Nephron (organoid): ENCODE results near the gene MBOAT1.

ENCODE experiments used
- H3K27ac Mint-ChIP-seq, 3 experiments: 2 replicates each; pipeline ENCODE4 v1.8.0; 2020; ENCODE audit warnings: mixed read lengths in 3 of 3, mild to moderate bottlenecking in 2 of 3, moderate library complexity in 1 of 3
- H3K27me3 Mint-ChIP-seq: 2 replicates; pipeline ENCODE4 v1.8.0; 2021; ENCODE audit warnings: low read depth, mild to moderate bottlenecking, moderate library complexity, mixed read lengths
- H3K36me3 Mint-ChIP-seq: 2 replicates; pipeline ENCODE4 v1.8.0; 2020; ENCODE audit warnings: low read depth, mixed read lengths
- H3K4me1 Mint-ChIP-seq: 2 replicates; pipeline ENCODE4 v1.8.0; 2020; ENCODE audit warnings: mixed read lengths
- H3K4me3 Mint-ChIP-seq, 3 experiments: 2 replicates each; pipeline ENCODE4 v1.8.0; 2020; ENCODE audit warnings: mild to moderate bottlenecking in 3 of 3, mixed read lengths in 3 of 3, moderate library complexity in 2 of 3
- H3K9me3 Mint-ChIP-seq: 2 replicates; pipeline ENCODE4 v1.8.0; 2020; ENCODE audit warnings: mixed read lengths
- TF ChIP-seq, protein P1 (sequence below), 3 experiments: fragments of 200-600 bp; sonication (generic); IDR thresholded peaks; one replicate each; pipeline ENCODE4 v1.5.0; 2021; ENCODE audit warnings: antibody characterized with exemption in 3 of 3; ENCODE audit not compliant: unreplicated experiment in 3 of 3

Gene MBOAT1

DNA sequence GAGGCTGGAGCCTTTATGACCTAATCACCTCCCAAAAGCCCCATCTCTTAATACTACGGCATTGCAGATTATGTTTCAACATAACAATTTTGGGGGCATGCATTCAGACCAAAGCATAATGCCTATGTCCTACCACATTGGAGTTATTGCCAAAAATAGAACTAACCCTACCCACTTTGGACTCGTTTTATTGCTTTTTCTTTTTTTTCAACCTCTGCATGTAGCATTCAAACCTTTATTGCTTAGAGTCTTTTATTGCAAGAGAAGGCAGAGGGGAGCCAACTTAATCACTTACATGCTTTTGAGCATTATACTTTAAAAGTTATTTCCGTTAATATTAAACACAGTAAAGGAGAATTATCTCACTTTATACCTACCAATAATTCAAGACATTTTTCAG, 8.1 kb upstream of the MBOAT1 start:
- Mint-ChIP-seq H3K27me3 (peaks cover 6% of the 10 kb centered on the region), H3K27ac (no peak overlapping the region), H3K9me3 (no peaks in the 10 kb centered on the region), H3K36me3 (no peaks in the 10 kb centered on the region), H3K4me1 (peaks cover 11% of the 10 kb centered on the region), H3K4me3 (no peak overlapping the region)
- TF ChIP-seq, protein P1, sequence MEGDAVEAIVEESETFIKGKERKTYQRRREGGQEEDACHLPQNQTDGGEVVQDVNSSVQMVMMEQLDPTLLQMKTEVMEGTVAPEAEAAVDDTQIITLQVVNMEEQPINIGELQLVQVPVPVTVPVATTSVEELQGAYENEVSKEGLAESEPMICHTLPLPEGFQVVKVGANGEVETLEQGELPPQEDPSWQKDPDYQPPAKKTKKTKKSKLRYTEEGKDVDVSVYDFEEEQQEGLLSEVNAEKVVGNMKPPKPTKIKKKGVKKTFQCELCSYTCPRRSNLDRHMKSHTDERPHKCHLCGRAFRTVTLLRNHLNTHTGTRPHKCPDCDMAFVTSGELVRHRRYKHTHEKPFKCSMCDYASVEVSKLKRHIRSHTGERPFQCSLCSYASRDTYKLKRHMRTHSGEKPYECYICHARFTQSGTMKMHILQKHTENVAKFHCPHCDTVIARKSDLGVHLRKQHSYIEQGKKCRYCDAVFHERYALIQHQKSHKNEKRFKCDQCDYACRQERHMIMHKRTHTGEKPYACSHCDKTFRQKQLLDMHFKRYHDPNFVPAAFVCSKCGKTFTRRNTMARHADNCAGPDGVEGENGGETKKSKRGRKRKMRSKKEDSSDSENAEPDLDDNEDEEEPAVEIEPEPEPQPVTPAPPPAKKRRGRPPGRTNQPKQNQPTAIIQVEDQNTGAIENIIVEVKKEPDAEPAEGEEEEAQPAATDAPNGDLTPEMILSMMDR (IDR thresholded peaks at IDR 0.05; ENCODE audit: unreplicated experiment in 3 of 3), result no peak

DNA sequence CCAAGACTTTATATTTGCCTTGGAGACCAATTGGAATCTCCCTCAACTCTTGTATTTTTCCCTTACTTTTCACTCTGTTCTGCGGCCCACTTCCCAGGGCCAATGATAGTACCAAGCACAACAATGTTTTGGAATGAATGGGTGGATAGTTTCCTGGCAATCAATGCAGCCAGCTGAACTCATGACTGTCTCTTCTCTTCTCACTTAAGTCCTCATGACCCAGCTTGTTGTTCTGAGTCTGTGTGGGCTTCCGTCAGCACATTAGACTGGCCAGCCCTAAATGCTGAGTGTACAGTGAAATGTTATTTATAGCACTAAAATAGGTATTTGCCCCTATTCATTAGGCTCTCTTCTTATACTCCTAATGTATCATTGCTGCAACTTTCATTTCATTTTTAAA, 5.6 kb upstream of the MBOAT1 start:
- TF ChIP-seq, protein P1 (IDR thresholded peaks at IDR 0.05; ENCODE audit: unreplicated experiment in 3 of 3), result no peak
- Mint-ChIP-seq H3K4me1 (peaks cover 24% of the 10 kb centered on the region), H3K9me3 (no peaks in the 10 kb centered on the region), H3K36me3 (no peaks in the 10 kb centered on the region), H3K4me3 (no peak overlapping the region), H3K27ac (peak overlapping the region in 2 of 3 experiments; percentile 23 to 72), H3K27me3 (peaks cover 7% of the 10 kb centered on the region)

DNA sequence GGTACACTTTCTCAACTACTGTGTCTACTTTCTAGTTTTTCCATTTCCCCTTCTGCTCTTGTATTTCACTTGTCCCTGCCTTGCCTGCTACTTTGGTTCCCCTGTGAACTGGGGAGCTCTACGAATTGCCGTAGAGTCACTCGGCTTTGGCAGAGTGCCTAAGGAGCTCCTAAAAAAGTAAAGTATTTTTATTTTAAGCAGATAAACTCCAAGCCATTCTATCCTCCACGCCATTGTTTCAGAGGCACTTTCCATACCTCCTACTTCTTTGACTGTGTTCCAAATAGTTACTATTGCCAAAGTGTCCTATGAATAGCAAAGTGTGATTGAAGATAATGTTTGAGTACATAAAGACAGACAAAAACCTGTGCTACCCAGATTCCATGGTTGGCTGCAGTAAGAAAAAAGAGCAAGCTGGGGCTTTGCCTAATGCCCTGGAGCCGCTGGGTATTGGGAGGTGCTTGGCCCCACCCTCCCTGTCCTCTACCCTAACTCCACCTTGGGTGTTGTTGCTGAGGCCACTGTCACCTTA, 5.1 kb upstream of the MBOAT1 start:
- Mint-ChIP-seq H3K27ac (peak overlapping the region in 1 of 3 experiments; percentile 23), H3K4me3 (no peak overlapping the region), H3K27me3 (peaks cover 10% of the 10 kb centered on the region), H3K4me1 (peaks cover 25% of the 10 kb centered on the region), H3K9me3 (no peaks in the 10 kb centered on the region), H3K36me3 (no peaks in the 10 kb centered on the region)
- TF ChIP-seq, protein P1 (IDR thresholded peaks at IDR 0.05; ENCODE audit: unreplicated experiment in 3 of 3), result no peak

DNA sequence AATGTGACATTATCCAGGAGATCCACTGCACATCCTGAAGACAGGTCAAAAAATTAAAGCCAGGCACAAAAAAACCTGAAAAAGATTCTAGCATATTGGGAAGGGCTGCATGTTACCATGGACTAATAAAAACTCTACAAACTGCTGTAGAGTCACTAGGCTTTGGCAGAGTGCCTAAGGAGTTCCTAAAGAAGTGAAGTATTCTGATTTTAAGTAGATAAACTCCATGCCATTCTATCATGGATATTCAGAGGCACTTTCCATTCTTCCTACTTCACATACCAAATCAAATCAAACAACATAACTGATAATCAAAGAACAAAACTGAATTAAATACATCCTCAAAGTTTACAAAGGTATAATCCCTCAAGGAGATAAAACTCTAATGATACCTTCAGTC, 3.0 kb upstream of the MBOAT1 start:
- H3K4me1 Mint-ChIP-seq, result peaks cover 36% of the 10 kb centered on the region
- H3K4me3 Mint-ChIP-seq, result peak overlapping the region in 2 of 3 experiments; percentile 8 to 42
- H3K27me3 Mint-ChIP-seq, result peaks cover 14% of the 10 kb centered on the region
- peak overlapping the region in 1 of 3 experiments; percentile 14 for H3K27ac Mint-ChIP-seq
- H3K9me3 Mint-ChIP-seq, result no peaks in the 10 kb centered on the region
- H3K36me3 Mint-ChIP-seq, result no peaks in the 10 kb centered on the region
- TF ChIP-seq, protein P1 (IDR thresholded peaks at IDR 0.05; ENCODE audit: unreplicated experiment in 3 of 3), result no peak

DNA sequence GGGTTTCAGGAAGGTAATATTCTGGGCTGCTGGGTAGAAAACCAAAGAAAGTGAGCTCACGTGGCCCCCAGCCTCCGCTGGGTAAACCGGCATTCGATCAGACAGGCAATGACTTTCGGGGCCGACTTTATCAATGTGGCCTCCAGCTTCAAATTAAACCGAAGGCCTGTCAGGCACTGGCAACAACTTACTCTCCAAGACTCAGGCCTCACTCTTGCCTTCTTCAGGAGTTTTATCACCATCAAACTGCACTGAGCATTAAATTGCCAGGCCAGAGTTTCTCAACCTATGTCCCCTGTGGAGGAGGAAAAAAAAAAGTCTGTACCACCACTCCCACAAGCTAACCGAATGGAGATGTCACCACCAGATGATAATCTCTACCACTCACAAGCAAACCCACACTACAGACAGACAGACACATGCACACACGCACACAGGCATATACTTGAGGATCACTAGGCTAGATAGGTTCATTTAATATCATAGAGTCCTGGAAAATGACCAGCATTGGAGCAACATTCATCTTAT, 1.1 kb upstream of the MBOAT1 start:
- H3K27me3 Mint-ChIP-seq, result peaks cover 14% of the 10 kb centered on the region
- peak overlapping the region; percentile 83 to 91 (median 90) for H3K4me3 Mint-ChIP-seq
- peak overlapping the region; percentile 90 to 96 (median 96) for H3K27ac Mint-ChIP-seq
- H3K36me3 Mint-ChIP-seq, result no peaks in the 10 kb centered on the region
- H3K4me1 Mint-ChIP-seq, result peaks cover 46% of the 10 kb centered on the region
- H3K9me3 Mint-ChIP-seq, result no peaks in the 10 kb centered on the region
- TF ChIP-seq, protein P1 (IDR thresholded peaks at IDR 0.05; ENCODE audit: unreplicated experiment in 3 of 3), result no peak

DNA sequence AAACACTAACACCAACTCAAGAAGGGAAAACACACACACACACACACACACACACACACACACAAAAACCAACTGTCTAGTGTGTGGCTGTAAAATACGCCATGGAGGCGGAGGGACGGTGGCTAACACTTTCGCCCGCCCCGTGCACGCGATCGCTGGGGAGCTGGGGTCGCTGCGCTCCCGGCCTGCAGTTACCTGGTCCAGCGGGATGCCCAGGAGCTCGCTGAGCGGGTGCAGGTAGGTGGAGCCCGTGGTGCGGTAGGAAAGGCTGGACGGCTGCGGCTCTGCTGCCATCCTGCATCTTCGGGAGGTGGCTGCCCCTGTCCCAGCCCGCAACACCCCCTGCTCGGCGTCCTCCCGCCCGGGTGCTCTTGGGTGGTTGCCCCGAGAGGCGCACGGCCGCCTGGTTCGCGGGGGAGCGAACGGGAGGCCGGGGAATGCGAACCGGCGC, 303 bp downstream of the MBOAT1 start:
- H3K36me3 Mint-ChIP-seq, result no peaks in the 10 kb centered on the region
- peaks cover 9% of the 10 kb centered on the region for H3K27me3 Mint-ChIP-seq
- H3K4me3 Mint-ChIP-seq, result peak overlapping the region; percentile 89 to 97 (median 93)
- H3K9me3 Mint-ChIP-seq, result no peaks in the 10 kb centered on the region
- H3K27ac Mint-ChIP-seq, result peak overlapping the region; percentile 87 to 95 (median 93)
- TF ChIP-seq, protein P1 (IDR thresholded peaks at IDR 0.05; ENCODE audit: unreplicated experiment in 3 of 3), result no peak
- peaks cover 44% of the 10 kb centered on the region for H3K4me1 Mint-ChIP-seq
